ENCODE results near the gene CYREN.
"Not testable (repeated sequence)": the region's sequence is repeated elsewhere in the genome, so short reads cannot be mapped to it uniquely, and the experiment has no call there.

CYREN gene

GRCh38 chr7:135159359-135160085, 11.0 kb downstream of the CYREN start:
- no peak for DNase-seq (ENCODE audit: low spot score)

GRCh38 chr7:135158874-135159273, 11.6 kb downstream of the CYREN start:
- no peak for DNase-seq (ENCODE audit: low spot score)

GRCh38 chr7:135158141-135158655, 12.3 kb downstream of the CYREN start:
- DNase-seq (ENCODE audit: low spot score), result no peak

- DNase-seq (ENCODE audit: low spot score), result no peak
Observed at GRCh38 chr7:135156290-135156689, 14.2 kb downstream of the CYREN start.

- no peak for DNase-seq (ENCODE audit: low spot score)
Observed at GRCh38 chr7:135154734-135155133, 15.8 kb downstream of the CYREN start.

GRCh38 chr7:135152442-135152841, 18.1 kb downstream of the CYREN start:
- peak; percentile 67 for DNase-seq (ENCODE audit: low spot score)

GRCh38 chr7:135151533-135151932, 19.0 kb downstream of the CYREN start:
- peak; percentile 80 for DNase-seq (ENCODE audit: low spot score)

GRCh38 chr7:135151132-135151531, 19.4 kb downstream of the CYREN start:
- DNase-seq (ENCODE audit: low spot score), result no peak

- no peak for DNase-seq (ENCODE audit: low spot score)
Observed at GRCh38 chr7:135150072-135150782, 20.3 kb downstream of the CYREN start.

GRCh38 chr7:135147899-135148721, 22.4 kb downstream of the CYREN start, which contains the start of gene TMEM140:
Gene TMEM140 (plus strand): TSS chr7:135148072. CDS start chr7:135164442, 16,370 bp downstream.
- DNase-seq (ENCODE audit: low spot score), result peak; percentile 74

- DNase-seq (ENCODE audit: low spot score), result no peak
Observed at GRCh38 chr7:135147341-135147898, 23.1 kb downstream of the CYREN start.

- DNase-seq (ENCODE audit: low spot score), result no peak
Observed at GRCh38 chr7:135143885-135144668, 26.4 kb downstream of the CYREN start.

GRCh38 chr7:135129579-135129978, 40.9 kb downstream of the CYREN start:
- no peak for DNase-seq (ENCODE audit: low spot score)

GRCh38 chr7:135128931-135129330, 41.6 kb downstream of the CYREN start:
- DNase-seq (ENCODE audit: low spot score), result no peak

- DNase-seq (ENCODE audit: low spot score), result not testable (repeated sequence)
Observed at GRCh38 chr7:135124631-135125030, 45.9 kb downstream of the CYREN start.

GRCh38 chr7:135121868-135122267, 48.6 kb downstream of the CYREN start:
- no peak for DNase-seq (ENCODE audit: low spot score)

GRCh38 chr7:135117096-135117495, 53.4 kb downstream of the CYREN start:
- no peak for DNase-seq (ENCODE audit: low spot score)
